SK-N-SH treated with all-trans-retinoic acid at 6 μM for 48 hours (cell line): Measurements from ENCODE around the gene ACTR3.

Experiments used
- ATAC-seq: fragments of 200-7000 bp; cut with Tn5 transposase; 3 replicates; pipeline ENCODE4 v1.9.1; 2020; ENCODE audit warnings: mild to moderate bottlenecking, moderate library complexity
- ARNTL ChIP-seq: fragments of 450-650 bp; formaldehyde crosslinking; IDR thresholded peaks from 2 replicates; pipeline ENCODE4 v1.5.0; 2020; ENCODE audit warnings: low read depth, mild to moderate bottlenecking, moderate library complexity, borderline replicate concordance
- ESRRG ChIP-seq: fragments of 250-450 bp; sonication (Bioruptor Pico); IDR thresholded peaks from 2 replicates; pipeline ENCODE4 v1.6.1; 2021; ENCODE audit warnings: mild to moderate bottlenecking
- GLIS3 ChIP-seq: fragments of 250-450 bp; sonication (Bioruptor Pico); IDR thresholded peaks from 2 replicates; pipeline ENCODE4 v1.5.0; 2020; ENCODE audit warnings: mild to moderate bottlenecking, moderate library complexity
- ISL1 ChIP-seq: fragments of 250-450 bp; sonication (Bioruptor Pico); IDR thresholded peaks from 2 replicates; pipeline ENCODE4 v2.1.2; 2022; ENCODE audit warnings: mild to moderate bottlenecking, moderate library complexity
- OSR1 ChIP-seq: fragments of 250-450 bp; sonication (Bioruptor Pico); IDR thresholded peaks from 2 replicates; pipeline ENCODE4 v1.8.0; 2022; ENCODE audit warnings: moderate library complexity, mild to moderate bottlenecking, inconsistent platforms
- PPARA ChIP-seq: fragments of 250-450 bp; sonication (Bioruptor Pico); IDR thresholded peaks from 2 replicates; pipeline ENCODE4 v1.5.0; 2020; ENCODE audit warnings: mild to moderate bottlenecking, borderline replicate concordance
- RARB ChIP-seq: fragments of 250-450 bp; sonication (Bioruptor Pico); IDR thresholded peaks from 2 replicates; pipeline ENCODE4 v1.8.0; 2021; ENCODE audit warnings: mild to moderate bottlenecking, moderate library complexity
- SNAI2 ChIP-seq: fragments of 250-450 bp; sonication (Bioruptor Pico); IDR thresholded peaks from 2 replicates; pipeline ENCODE4 v1.5.0; 2020; ENCODE audit warnings: mild to moderate bottlenecking, moderate library complexity
- TCF4 ChIP-seq: fragments of 250-450 bp; sonication (Bioruptor Pico); IDR thresholded peaks from 2 replicates; pipeline ENCODE4 v1.8.0; 2021; ENCODE audit warnings: mild to moderate bottlenecking, moderate library complexity, borderline replicate concordance
- TOX ChIP-seq: fragments of 250-450 bp; sonication (Bioruptor Pico); IDR thresholded peaks from 2 replicates; pipeline ENCODE4 v1.8.0; 2021; ENCODE audit warnings: mild to moderate bottlenecking, moderate library complexity, borderline replicate concordance
- ZC3H10 ChIP-seq: fragments of 250-450 bp; sonication (Bioruptor Pico); IDR thresholded peaks from 2 replicates; pipeline ENCODE4 v1.5.1; 2021; ENCODE audit warnings: mild to moderate bottlenecking, moderate library complexity
- ZFP3 ChIP-seq: fragments of 250-450 bp; sonication (Bioruptor Pico); IDR thresholded peaks from 2 replicates; pipeline ENCODE4 v1.5.0; 2020; ENCODE audit warnings: mild to moderate bottlenecking, moderate library complexity
- ZFP30 ChIP-seq: fragments of 450-650 bp; formaldehyde crosslinking; IDR thresholded peaks from 2 replicates; pipeline ENCODE4 v1.5.0; 2022; ENCODE audit warnings: mild to moderate bottlenecking, moderate library complexity
- ZNF565 ChIP-seq: fragments of 450-650 bp; formaldehyde crosslinking; conservative IDR thresholded peaks from 2 replicates; pipeline ENCODE4 v1.5.0; 2020; ENCODE audit warnings: low read depth, mild to moderate bottlenecking, moderate library complexity
- ZNF70 ChIP-seq: fragments of 450-650 bp; formaldehyde crosslinking; IDR thresholded peaks from 2 replicates; pipeline ENCODE4 v1.5.0; 2020; ENCODE audit warnings: mild to moderate bottlenecking, moderate library complexity
- ZNF8 ChIP-seq: fragments of 450-650 bp; formaldehyde crosslinking; IDR thresholded peaks from 2 replicates; pipeline ENCODE4 v1.5.0; 2020; ENCODE audit warnings: mild to moderate bottlenecking, moderate library complexity
- TF ChIP-seq, protein P1 (sequence below): fragments of 250-450 bp; sonication (Bioruptor Pico); IDR thresholded peaks from 2 replicates; pipeline ENCODE4 v1.5.1; 2020; ENCODE audit warnings: low read depth, mild to moderate bottlenecking, moderate library complexity
- TF ChIP-seq, protein P2 (sequence below): fragments of 250-450 bp; sonication (Bioruptor Pico); IDR thresholded peaks from 2 replicates; pipeline ENCODE4 v1.8.0; 2020; ENCODE audit warnings: mild to moderate bottlenecking, moderate library complexity, borderline replicate concordance
- TF ChIP-seq, protein P3 (sequence below): fragments of 250-450 bp; sonication (Bioruptor Pico); IDR thresholded peaks from 2 replicates; pipeline ENCODE4 v1.5.0; 2020; ENCODE audit warnings: mild to moderate bottlenecking, moderate library complexity
- TF ChIP-seq, protein P4 (sequence below): fragments of 250-450 bp; sonication (Bioruptor Pico); IDR thresholded peaks from 2 replicates; pipeline ENCODE4 v1.5.1; 2021; ENCODE audit warnings: mild to moderate bottlenecking, moderate library complexity
- TF ChIP-seq, protein P5 (sequence below): fragments of 250-450 bp; sonication (Bioruptor Pico); IDR thresholded peaks from 2 replicates; pipeline ENCODE4 v1.8.0; 2021; ENCODE audit warnings: low read depth, mild to moderate bottlenecking, moderate library complexity, borderline replicate concordance

ACTR3 gene

DNA sequence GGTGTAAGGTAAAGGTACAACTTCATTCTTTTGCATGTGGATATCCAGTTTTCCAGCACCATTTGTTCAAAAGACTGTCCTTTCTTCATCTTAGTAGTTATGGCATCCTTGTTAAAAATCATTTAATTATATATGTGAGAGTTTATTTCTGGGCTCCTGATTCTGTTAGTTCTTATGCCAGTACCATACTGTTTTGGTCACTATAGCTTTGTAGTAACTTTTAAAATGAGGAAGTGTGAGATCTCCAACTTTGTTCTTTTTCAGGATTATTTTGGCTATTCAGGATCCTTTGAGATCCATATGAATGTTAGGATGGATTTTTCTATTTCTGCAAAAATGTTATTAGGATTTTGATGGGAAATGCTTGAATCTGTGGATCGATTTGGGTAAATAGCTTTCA is 16.8 kb downstream of the ACTR3 start:
- no peak for ATAC-seq
- no peak for TF ChIP-seq ZFP30 (CRISPR knock-in tag)

DNA sequence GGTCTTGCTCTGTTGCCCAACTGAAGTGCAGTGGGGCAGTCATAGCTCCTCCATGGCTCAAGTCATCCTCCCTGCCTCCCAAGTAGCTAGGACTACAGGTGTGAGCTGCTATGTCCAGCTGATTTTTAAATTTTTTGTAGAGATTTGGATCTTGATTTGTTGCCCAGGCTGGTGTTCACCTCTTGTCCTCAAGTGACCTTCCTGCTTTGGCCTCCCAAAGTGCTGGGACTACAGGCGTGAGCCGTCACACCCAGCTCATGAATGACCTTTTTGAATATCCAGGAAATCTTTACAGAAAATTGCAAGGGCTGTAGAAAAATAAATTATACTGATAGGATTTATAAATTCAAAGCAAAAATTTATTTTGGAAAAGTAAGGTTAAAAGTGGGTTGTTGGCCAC is 17.4 kb downstream of the ACTR3 start:
- no peak for TF ChIP-seq PPARA (CRISPR knock-in tag)
- no peak for TF ChIP-seq ZNF8 (CRISPR knock-in tag)
- TF ChIP-seq, protein P1, sequence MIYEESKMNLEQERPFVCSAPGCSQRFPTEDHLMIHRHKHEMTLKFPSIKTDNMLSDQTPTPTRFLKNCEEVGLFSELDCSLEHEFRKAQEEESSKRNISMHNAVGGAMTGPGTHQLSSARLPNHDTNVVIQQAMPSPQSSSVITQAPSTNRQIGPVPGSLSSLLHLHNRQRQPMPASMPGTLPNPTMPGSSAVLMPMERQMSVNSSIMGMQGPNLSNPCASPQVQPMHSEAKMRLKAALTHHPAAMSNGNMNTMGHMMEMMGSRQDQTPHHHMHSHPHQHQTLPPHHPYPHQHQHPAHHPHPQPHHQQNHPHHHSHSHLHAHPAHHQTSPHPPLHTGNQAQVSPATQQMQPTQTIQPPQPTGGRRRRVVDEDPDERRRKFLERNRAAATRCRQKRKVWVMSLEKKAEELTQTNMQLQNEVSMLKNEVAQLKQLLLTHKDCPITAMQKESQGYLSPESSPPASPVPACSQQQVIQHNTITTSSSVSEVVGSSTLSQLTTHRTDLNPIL (CRISPR knock-in tag): no peak
- TF ChIP-seq TOX (CRISPR knock-in tag): no peak
- no peak for TF ChIP-seq OSR1
- no peak for TF ChIP-seq SNAI2 (CRISPR knock-in tag)
- no peak for TF ChIP-seq ZFP3 (CRISPR knock-in tag)
- TF ChIP-seq, protein P2, sequence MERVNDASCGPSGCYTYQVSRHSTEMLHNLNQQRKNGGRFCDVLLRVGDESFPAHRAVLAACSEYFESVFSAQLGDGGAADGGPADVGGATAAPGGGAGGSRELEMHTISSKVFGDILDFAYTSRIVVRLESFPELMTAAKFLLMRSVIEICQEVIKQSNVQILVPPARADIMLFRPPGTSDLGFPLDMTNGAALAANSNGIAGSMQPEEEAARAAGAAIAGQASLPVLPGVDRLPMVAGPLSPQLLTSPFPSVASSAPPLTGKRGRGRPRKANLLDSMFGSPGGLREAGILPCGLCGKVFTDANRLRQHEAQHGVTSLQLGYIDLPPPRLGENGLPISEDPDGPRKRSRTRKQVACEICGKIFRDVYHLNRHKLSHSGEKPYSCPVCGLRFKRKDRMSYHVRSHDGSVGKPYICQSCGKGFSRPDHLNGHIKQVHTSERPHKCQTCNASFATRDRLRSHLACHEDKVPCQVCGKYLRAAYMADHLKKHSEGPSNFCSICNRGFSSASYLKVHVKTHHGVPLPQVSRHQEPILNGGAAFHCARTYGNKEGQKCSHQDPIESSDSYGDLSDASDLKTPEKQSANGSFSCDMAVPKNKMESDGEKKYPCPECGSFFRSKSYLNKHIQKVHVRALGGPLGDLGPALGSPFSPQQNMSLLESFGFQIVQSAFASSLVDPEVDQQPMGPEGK (CRISPR knock-in tag): no peak
- no peak for TF ChIP-seq ESRRG (CRISPR knock-in tag)
- TF ChIP-seq ZNF70 (CRISPR knock-in tag): no peak
- TF ChIP-seq ZNF565 (CRISPR knock-in tag): no peak
- TF ChIP-seq, protein P3, sequence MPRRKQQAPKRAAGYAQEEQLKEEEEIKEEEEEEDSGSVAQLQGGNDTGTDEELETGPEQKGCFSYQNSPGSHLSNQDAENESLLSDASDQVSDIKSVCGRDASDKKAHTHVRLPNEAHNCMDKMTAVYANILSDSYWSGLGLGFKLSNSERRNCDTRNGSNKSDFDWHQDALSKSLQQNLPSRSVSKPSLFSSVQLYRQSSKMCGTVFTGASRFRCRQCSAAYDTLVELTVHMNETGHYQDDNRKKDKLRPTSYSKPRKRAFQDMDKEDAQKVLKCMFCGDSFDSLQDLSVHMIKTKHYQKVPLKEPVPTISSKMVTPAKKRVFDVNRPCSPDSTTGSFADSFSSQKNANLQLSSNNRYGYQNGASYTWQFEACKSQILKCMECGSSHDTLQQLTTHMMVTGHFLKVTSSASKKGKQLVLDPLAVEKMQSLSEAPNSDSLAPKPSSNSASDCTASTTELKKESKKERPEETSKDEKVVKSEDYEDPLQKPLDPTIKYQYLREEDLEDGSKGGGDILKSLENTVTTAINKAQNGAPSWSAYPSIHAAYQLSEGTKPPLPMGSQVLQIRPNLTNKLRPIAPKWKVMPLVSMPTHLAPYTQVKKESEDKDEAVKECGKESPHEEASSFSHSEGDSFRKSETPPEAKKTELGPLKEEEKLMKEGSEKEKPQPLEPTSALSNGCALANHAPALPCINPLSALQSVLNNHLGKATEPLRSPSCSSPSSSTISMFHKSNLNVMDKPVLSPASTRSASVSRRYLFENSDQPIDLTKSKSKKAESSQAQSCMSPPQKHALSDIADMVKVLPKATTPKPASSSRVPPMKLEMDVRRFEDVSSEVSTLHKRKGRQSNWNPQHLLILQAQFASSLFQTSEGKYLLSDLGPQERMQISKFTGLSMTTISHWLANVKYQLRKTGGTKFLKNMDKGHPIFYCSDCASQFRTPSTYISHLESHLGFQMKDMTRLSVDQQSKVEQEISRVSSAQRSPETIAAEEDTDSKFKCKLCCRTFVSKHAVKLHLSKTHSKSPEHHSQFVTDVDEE: no peak
- no peak for TF ChIP-seq ISL1 (CRISPR knock-in tag)
- no peak for TF ChIP-seq TCF4
- TF ChIP-seq ZC3H10 (CRISPR knock-in tag): no peak
- ATAC-seq: no peak

DNA sequence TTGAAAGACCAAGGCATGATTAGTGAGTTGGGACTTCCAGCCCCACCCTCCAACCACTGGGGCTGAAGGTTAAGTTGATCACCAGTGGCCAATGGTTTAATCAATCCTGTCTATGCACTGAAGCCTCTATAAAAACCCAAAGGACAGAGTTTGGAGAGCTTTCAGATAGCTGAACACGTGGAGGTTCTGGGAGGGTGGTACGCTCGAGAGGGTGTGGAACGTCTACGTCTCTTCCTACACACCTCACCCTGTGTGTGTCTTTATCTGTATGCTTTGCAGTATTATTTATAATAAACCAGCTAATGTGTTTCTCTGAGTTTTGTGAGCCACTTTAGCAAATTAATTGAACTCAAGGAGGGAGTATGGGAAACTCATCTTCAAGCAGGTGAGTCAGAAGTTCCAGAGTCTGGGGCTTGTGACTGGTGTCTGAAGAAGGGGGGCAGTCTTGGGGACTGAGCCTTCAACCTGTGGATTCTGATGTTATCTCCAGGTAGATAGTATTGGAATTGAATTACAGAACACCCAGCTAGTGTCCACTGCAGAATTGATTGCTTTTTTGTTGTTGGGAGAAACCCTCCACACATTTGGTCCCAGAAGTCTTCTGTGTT is 20.3 kb downstream of the ACTR3 start:
- TF ChIP-seq ZFP3 (CRISPR knock-in tag) (no peak), TCF4 (no peak), ZFP30 (CRISPR knock-in tag) (no peak), TOX (CRISPR knock-in tag) (no peak), ISL1 (CRISPR knock-in tag) (no peak), ZNF565 (CRISPR knock-in tag) (no peak), SNAI2 (CRISPR knock-in tag) (no peak), GLIS3 (no peak), ARNTL (CRISPR knock-in tag) (no peak)
- TF ChIP-seq, protein P4, sequence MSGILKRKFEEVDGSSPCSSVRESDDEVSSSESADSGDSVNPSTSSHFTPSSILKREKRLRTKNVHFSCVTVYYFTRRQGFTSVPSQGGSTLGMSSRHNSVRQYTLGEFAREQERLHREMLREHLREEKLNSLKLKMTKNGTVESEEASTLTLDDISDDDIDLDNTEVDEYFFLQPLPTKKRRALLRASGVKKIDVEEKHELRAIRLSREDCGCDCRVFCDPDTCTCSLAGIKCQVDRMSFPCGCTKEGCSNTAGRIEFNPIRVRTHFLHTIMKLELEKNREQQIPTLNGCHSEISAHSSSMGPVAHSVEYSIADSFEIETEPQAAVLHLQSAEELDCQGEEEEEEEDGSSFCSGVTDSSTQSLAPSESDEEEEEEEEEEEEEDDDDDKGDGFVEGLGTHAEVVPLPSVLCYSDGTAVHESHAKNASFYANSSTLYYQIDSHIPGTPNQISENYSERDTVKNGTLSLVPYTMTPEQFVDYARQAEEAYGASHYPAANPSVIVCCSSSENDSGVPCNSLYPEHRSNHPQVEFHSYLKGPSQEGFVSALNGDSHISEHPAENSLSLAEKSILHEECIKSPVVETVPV (CRISPR knock-in tag): no peak
- no peak for ATAC-seq

DNA sequence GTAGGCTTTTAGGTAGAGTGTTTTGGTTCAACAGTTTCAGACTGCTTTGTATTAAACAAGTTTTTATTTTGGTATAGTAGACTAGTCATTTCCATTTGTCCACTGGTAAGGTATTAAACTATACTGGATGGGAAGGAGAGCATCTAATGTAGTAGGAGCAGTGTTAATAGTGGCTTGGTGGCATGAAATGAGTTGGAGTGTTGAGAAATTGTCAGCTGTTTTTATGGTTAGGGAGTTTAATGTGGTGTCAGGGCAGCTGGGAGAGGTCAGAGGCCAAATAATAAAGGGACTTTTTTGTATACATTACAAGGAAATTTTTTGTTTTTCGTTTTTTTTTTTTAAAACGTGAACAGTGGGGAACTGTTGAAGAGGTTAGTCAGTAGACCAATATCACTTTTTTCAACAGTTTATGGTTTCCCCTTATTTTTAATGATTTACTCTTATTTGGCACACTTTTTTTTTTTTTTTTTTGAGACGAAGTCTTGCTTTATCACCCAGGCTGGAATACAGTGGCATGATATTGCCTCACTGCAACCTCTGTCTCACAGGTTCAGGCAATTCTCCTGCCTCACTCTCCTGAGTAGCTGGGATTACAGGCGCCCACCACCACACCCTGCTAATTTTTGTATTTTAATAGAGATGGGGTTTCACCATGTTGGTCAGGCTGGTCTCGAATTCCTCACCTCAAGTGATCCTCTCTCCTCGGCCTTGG is 21.2 kb downstream of the ACTR3 start:
- no peak for TF ChIP-seq TCF4
- TF ChIP-seq, protein P5, sequence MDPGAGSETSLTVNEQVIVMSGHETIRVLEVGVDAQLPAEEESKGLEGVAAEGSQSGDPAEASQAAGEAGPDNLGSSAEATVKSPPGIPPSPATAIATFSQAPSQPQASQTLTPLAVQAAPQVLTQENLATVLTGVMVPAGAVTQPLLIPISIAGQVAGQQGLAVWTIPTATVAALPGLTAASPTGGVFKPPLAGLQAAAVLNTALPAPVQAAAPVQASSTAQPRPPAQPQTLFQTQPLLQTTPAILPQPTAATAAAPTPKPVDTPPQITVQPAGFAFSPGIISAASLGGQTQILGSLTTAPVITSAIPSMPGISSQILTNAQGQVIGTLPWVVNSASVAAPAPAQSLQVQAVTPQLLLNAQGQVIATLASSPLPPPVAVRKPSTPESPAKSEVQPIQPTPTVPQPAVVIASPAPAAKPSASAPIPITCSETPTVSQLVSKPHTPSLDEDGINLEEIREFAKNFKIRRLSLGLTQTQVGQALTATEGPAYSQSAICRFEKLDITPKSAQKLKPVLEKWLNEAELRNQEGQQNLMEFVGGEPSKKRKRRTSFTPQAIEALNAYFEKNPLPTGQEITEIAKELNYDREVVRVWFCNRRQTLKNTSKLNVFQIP (CRISPR knock-in tag): no peak
- no peak for TF ChIP-seq OSR1
- no peak for TF ChIP-seq ZNF8 (CRISPR knock-in tag)
- TF ChIP-seq RARB: no peak
- ATAC-seq: no peak
